Pancreas (tissue), 10 donors: ENCODE results near the gene RAB4A. TPM values are rescaled to one million over a fixed set of nuclear protein-coding genes. Genes with fewer than 3 reads are reported as not detected.
A peak's percentile ranks its signal among the peaks of the same experiment; 100 is the strongest.

Experiments used
- ATAC-seq, 4 donors: fragments of 200-7000 bp; cut with Tn5 transposase; one replicate each; pipeline versions ENCODE4 v1.8.0 to v1.9.1; 2020; ENCODE audit warnings: mild to moderate bottlenecking in 4 of 4, moderate library complexity in 4 of 4
- DNase-seq, 6 donors: peaks; one replicate each; pipeline ENCODE4 v3.0.0-alpha.2; 2020
- FAIRE-seq: peaks from 2 replicates; lab custom pipeline; 2012; peaks lifted over from hg19 to GRCh38; lab: Jason Lieb, UNC
- H3K27ac ChIP-seq, 4 donors: fragments of 200-600 bp; sonication (generic); 1 replicate in 3 of 4; 2 replicates in 1 of 4; pipeline versions ENCODE4 v1.5.0 to v1.8.0; 2020
- H3K27me3 ChIP-seq, 4 donors: fragments of 200-600 bp; one replicate each; pipeline ENCODE4 v1.8.0; 2021
- H3K36me3 ChIP-seq, 3 donors: fragments of 200-600 bp; sonication (generic) in 1 of 3; one replicate each; pipeline versions ENCODE4 v1.5.0 to v1.8.0; 2020 to 2021
- H3K4me1 ChIP-seq, 3 donors: fragments of 200-600 bp; one replicate each; pipeline ENCODE4 v1.8.0; 2021
- H3K4me3 ChIP-seq, 4 donors: fragments of 200-600 bp; sonication (generic) in 2 of 4; one replicate each; pipeline versions ENCODE4 v1.5.0 to v1.8.0; 2020 to 2021
- H3K9me3 ChIP-seq, 4 donors: fragments of 200-600 bp; one replicate each; pipeline ENCODE4 v1.8.0; 2021
- CTCF ChIP-seq, 4 donors: fragments of 200-600 bp; sonication (generic) in 3 of 4; IDR thresholded peaks; one replicate each; pipeline versions ENCODE4 v1.5.0 to v1.8.0; 2021; ENCODE audit warnings: antibody characterized with exemption in 4 of 4
- WGBS, 2 donors: extraction: QIAGEN DNeasy Blood & Tissue Kit; methylation state at CpG; one replicate each; pipeline ENCODE4 v1.1.7; 2013; 5-methylcytosine and 5-hydroxymethylcytosine counted together
- intact Hi-C, 3 donors: fragments of 100-400 bp; cut with DNase I; formaldehyde crosslinking; loops; one replicate each; pipeline versions ENCODE4 v1.11.1 to v1.14.2; 2022
- polyA plus RNA-seq, 2 donors: library from polyadenylated mRNA; stranded (reverse); fragments of 200-250 nt; gene quantifications; one replicate each; pipeline ENCODE4 v1.2.3, GENCODE V29; 2013
- total RNA-seq, 6 donors: library from RNA; stranded (reverse); fragmentation: NEBNext Ultra II Directional in 4 of 6; extraction: Animal tissue kit (Norgen Biotek cat#: 25700) in 4 of 6; gene quantifications; one replicate each; pipeline versions ENCODE4 v1.2.1 to v1.2.4, GENCODE V29; 2021 to 2023
- donor health status: healthy with polysubstance abuse.
- donor health status: DM: no; HTN: no; CAD: no; lungs with moderate emphysema.
- donor health status: DM: no; HTN: no; CAD: no.
- donor health status: control.
- donor health status: control.
- donor health status: Bipolar disorder and iron deficiency.
- donor health status: DM: yes; HTN: yes; CAD: no.
- donor health status: DM: no; HTN: no; CAD: no.
- donor health status: DM: no; HTN: no; CAD: no.
- donor health status: DM: yes; HTN: yes; CAD: no.

The RAB4A gene, protein sequence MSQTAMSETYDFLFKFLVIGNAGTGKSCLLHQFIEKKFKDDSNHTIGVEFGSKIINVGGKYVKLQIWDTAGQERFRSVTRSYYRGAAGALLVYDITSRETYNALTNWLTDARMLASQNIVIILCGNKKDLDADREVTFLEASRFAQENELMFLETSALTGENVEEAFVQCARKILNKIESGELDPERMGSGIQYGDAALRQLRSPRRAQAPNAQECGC
- total RNA-seq (10 to 100 TPM; 50.9 to 67.4 (median 57.3) TPM), polyA plus RNA-seq (10 to 100 TPM; 14.5 to 23.4 TPM)

GRCh38 chr1:229270547-229271447 is at the start of gene RAB4A:
RAB4A (plus strand) TSS chr1:229271111; CDS start chr1:229271340, 229 bp downstream.
- WGBS, 2 donors = 2 to 3% methylated on average over 60 to 95 of the region's 95 CpGs
- intact Hi-C loops = no loop called here
- ATAC-seq (peak; percentile 85 to 95 (median 93)), DNase-seq (peak; percentile 88 to 97 (median 94)), FAIRE-seq (no peak)
- Histone ChIP-seq H3K4me1 (peaks cover 19 to 38% (median 33%) of the 10 kb centered on the region in 3 donors), H3K4me3 (peak within 1 kb of the TSS; percentile 54 to 88 (median 71)), H3K27me3 (no peaks in the 10 kb centered on the region), H3K27ac (peak within 1 kb of the TSS; percentile 72 to 91 (median 88)), H3K36me3 (no peaks in the 10 kb centered on the region), H3K9me3 (no peaks in the 10 kb centered on the region)
- TF ChIP-seq CTCF (IDR thresholded peaks at IDR 0.05) = no peak

- intact Hi-C loops = loop anchor here in 1 of 3 donors (10.0 kb wide), 1 partner anchor 537 kb away; no protein-coding TSS in a partner anchor
These were observed 48.8 kb upstream of the RAB4A start for GRCh38 chr1:229222081-229222480.

GRCh38 chr1:229223498-229223897 is 47.4 kb upstream of the RAB4A start:
- ATAC-seq = peak; percentile 26 to 63 (median 44)
- Histone ChIP-seq H3K4me1 (peaks cover 18 to 39% (median 28%) of the 10 kb centered on the region in 3 donors), H3K4me3 (no peak overlapping the region), H3K9me3 (no peaks in the 10 kb centered on the region), H3K27ac (peak overlapping the region; percentile 27 to 93 (median 70)), H3K36me3 (no peaks in the 10 kb centered on the region), H3K27me3 (no peaks in the 10 kb centered on the region)
- FAIRE-seq = no peak
- intact Hi-C loops = loop anchor here in 1 of 3 donors (10.0 kb wide), 1 partner anchor 539 kb away; no protein-coding TSS in a partner anchor
- peak; percentile 56 to 82 (median 72) for DNase-seq
- 21 to 24% methylated on average over 8 of the region's 8 CpGs for WGBS, 2 donors
- TF ChIP-seq CTCF (IDR thresholded peaks at IDR 0.05) = no peak

More at GRCh38 chr1:229222081-229222480, 48.8 kb upstream of the RAB4A start:
- no peak for FAIRE-seq
- Histone ChIP-seq H3K9me3 (no peaks in the 10 kb centered on the region), H3K4me1 (peaks cover 18 to 39% (median 25%) of the 10 kb centered on the region in 3 donors), H3K27me3 (no peaks in the 10 kb centered on the region), H3K27ac (peak overlapping the region; percentile 78 to 93 (median 92)), H3K4me3 (no peak overlapping the region), H3K36me3 (no peaks in the 10 kb centered on the region)
- 98% methylated on average over 3 of the region's 3 CpGs for WGBS, 2 donors
- no peak for TF ChIP-seq CTCF (IDR thresholded peaks at IDR 0.05)
- DNase-seq = no peak
- no peak for ATAC-seq

DNA sequence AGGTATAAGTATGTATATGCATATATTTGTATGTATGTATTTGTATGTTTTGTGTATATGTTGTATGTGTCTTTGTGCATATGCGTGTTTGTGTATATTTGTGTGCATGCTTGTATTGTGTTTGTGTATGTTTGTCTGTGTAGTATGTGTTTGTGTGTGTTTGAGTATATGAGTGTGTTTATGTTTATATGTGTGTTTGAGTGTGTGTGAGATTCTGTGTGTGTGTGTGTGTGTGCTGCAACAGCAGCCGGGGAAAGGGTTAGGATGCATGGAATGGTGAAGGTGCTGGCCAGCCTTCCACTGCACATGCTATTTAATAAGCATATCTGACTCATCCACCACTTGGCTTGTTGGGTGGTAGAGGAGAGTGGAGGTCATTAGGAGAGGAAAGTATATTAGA is 46.6 kb upstream of the RAB4A start:
- intact Hi-C loops = loop anchor here in 1 of 3 donors (10.0 kb wide), 1 partner anchor 540 kb away; no protein-coding TSS in a partner anchor
- H3K36me3 ChIP-seq = no peaks in the 10 kb centered on the region

More for the DNA sequence above, 46.6 kb upstream of the RAB4A start:
- Histone ChIP-seq H3K27me3 (no peaks in the 10 kb centered on the region), H3K4me1 (peaks cover 18 to 47% (median 35%) of the 10 kb centered on the region in 3 donors), H3K27ac (peak overlapping the region in 2 of 4 donors; percentile 78 to 93), H3K9me3 (no peaks in the 10 kb centered on the region), H3K4me3 (no peak overlapping the region)
- 78 to 85% methylated on average over 2 of the region's 2 CpGs for WGBS, 2 donors
- TF ChIP-seq CTCF (IDR thresholded peaks at IDR 0.05) = no peak
- ATAC-seq = no peak
- DNase-seq = no peak
- FAIRE-seq = no peak
